ENCODE results near the gene GOT1.

Gene GOT1

GRCh38 chr10:99430451-99431189 is at the start of gene GOT1:
Gene GOT1 (minus strand): TSS chr10:99430624. CDS start chr10:99430565, 59 bp downstream.
- peak; percentile 96 to 97 for DNase-seq

DNA sequence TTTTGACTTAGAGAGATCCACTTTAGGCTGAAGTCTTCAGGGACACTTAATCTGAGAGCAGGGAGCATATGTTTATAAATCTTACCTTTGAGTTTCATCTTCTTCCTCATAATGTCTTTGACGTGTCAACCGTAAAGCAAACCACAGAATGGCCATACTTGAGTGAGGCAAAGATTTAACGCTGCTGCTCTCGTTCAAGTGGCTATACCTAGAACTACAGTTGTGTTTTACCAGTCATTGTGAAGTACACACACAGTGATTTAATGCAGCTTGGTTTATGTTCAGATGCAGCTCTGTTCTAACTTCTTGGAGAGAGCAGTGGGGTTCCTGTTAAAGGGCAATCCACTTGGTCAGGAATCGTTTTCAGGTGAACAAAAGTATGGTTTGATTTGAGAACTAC is 39.9 kb upstream of the GOT1 start:
- no peak for DNase-seq

DNA sequence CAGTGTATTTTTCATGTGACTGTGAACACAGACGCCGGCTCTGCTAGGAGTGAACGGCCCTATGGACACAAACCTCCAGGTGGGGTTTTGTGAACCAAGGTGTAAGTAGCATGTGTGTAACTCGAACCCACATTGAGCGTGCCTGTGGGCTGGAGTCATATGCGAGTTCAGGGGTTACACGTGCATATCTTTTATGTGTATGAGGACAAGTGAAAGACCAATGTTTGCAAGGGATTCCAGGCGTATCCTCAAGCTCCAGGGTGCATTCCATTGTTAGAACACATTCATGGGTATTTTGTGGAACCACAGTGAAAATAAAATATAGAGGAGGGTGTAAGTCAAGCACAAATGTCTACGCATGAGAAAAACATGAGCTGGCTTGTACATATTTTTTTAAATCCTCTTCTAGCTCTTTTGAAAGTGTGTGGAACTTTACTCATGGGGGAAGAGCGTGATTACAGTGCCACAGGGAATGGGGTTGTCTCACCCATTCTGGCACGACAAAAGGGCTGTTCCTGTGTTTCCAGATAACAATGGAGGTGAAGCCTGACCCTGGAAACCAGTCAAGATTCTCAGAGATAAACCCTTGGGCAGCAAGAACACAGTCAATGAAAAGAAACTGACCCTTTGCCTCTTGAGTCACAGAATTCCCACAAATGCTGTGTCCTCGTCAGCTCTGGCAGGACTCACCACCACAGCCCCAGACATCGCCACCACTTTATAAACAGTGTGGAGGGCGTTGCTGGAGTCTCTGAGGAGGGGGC is 37.0 kb upstream of the GOT1 start:
- no peak for DNase-seq

DNA sequence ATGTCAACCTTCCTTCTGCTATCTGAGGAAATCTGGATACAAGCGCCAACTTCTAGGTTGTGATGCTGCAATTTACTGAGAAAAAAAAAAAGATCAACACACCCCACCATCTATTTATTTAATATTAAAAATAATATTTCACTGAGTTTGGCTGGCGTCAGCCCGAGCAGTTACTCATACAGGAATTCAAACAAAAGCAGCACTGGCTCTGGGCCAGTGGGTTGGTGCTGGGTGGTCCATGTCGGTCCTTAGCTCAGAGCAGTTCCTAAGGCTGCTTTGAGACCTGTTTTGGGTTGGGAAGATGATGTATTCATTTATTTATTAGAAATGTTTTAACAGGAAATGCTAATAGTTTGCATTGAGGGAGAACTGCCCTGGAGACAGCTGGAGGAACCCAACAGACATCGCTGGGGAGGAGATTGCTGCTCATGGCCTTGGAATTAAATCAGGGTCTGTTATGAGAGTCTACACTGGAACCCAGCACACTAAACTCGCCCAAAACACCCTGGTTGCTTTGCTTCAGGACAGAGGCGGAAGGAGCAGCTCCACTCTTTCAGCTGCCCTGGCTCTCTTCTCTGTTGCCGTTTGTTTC is 36.3 kb upstream of the GOT1 start:
- no peak for DNase-seq

DNA sequence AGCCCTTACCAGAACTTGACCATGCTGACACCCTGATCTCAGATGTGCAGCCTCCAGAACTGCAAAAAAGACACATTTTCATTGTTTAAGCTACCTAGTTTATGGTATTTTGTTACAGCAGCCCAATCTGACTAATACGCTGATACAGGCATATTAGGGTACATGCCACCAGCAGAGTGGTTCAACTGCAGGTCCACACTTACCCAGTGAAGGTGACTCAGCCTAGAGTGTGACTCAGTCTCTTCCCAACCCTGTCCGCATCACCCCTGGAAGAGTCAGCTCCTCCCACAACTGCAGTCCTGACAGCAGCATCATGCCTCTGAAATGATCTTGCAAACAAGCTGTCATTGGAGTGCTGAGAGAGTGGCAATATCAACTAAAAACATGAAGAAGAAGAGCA is 30.8 kb upstream of the GOT1 start:
- no peak for DNase-seq

- DNase-seq, result no peak
Measured at GRCh38 chr10:99460070-99460469, 29.6 kb upstream of the GOT1 start.

DNA sequence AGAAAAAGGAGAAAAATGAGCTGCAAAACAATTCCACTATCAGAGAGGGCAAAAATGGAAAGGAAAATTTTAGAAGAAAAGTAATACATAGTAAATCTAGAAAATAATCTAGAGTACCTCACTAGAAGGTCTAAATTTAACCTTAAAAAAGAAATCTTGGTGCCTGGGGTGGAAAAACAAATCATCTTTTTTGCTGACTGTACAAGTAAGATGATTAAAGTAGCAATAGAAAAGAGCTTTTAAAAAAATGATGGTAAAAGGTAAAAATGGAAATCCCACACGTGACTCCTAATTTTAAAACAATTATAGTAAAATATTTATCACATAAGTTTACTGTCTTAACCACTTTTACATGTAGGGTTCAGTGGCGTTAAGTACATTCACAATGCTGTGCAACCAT is 28.8 kb upstream of the GOT1 start:
- no peak for DNase-seq

- no peak for DNase-seq
Measured at GRCh38 chr10:99457813-99458212, 27.4 kb upstream of the GOT1 start.

- DNase-seq, result peak; percentile 52
Measured at GRCh38 chr10:99456931-99457288, 26.5 kb upstream of the GOT1 start.

- DNase-seq, result no peak
Measured at GRCh38 chr10:99456207-99456930, 25.9 kb upstream of the GOT1 start.

- DNase-seq, result no peak
Measured at GRCh38 chr10:99451981-99452380, 21.6 kb upstream of the GOT1 start.

DNA sequence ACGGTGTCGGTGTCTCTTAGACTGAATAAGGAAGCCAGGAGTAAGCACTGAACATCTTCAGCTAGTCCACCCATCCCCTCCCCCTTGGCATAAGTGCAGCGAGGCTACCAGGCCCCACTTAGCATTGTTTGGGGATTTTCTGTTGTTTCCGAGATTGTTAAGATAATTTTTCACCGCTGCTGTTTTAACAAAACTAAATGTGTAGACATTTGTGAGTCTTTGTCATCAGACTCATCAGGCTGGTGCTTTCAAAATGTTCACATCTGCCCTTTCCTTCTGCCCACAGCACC is 21.0 kb upstream of the GOT1 start:
- no peak for DNase-seq

DNA sequence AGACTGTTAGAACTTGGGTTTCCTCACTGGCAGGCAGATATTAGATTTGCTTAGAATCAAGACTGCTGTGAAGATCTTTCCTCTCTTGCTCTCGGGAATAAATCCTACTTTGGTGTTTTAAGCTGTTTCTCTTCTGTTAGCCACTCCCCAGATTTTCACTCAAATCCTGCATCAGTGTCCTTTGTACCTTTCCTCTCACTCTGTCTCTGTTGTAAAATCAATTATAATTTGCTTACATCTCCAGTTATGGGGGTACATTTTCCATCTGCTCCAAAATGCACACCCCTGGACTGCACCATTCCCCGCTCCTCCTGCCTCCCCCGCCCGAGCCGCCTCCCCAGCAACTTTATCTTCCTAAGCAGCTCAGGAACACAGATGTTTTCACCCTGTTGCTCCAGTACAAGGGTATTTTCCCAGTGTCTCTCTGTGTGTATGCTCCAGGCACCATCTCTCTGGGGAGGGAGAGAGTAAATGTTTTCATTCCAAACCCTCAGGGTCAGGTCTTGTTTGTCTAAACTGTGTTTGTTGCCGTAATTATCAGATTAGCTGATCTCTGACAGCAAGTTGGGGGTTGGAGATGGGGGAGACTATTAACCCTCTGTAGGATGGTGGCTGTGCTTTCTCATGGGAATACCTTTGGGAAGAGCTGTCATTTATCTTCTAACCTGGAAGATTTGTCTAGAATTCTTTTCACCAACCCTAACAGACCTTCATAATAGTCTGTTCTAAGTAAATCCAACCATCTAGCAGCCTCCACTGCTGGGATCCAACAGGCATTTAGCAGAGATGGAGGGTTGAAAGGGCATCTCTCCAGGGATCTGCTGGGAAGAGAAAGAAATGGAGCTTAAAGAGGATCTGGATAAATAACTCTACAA is 20.4 kb upstream of the GOT1 start:
- no peak for DNase-seq

DNA sequence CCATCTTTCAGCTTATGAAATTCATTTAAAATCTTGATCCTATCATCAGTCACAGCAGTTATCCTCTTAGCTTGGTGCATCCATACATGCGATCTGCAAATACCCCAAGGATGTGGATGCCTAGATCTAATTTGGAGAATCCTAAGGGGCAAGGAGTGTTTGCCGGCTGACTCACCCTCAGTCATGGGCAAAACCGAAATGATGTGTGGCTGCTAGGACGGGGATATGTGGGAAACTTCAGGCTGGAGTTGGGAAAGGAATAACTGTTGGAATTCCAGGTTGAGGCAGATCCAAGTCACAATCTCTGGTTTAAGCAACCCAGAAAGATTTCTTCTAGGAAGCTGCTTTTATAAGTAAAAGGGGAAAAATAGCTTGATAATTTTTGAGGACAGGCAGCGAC is 19.7 kb upstream of the GOT1 start:
- DNase-seq, result no peak

GRCh38 chr10:99449023-99449422 is 18.6 kb upstream of the GOT1 start:
- DNase-seq, result no peak

- DNase-seq, result no peak
Measured at GRCh38 chr10:99444383-99445045, 14.1 kb upstream of the GOT1 start.

DNA sequence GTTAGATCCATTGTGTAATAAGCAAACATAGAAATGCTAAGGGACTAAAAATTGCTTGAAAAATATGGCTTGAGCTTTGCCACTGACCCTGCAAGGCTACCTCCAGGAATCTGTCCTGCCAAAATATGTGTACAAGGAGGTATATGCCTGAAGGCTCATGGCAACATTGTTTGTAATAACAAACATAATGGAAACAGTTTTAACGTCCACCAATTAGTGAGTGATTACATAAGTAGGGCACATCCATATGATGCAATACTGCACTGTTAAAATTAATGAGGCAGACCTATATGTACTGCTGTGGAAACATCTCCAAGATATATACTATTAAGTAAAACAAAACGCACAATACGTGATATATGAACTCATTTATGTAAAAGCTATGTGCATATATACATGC is 13.1 kb upstream of the GOT1 start:
- DNase-seq, result no peak

DNA sequence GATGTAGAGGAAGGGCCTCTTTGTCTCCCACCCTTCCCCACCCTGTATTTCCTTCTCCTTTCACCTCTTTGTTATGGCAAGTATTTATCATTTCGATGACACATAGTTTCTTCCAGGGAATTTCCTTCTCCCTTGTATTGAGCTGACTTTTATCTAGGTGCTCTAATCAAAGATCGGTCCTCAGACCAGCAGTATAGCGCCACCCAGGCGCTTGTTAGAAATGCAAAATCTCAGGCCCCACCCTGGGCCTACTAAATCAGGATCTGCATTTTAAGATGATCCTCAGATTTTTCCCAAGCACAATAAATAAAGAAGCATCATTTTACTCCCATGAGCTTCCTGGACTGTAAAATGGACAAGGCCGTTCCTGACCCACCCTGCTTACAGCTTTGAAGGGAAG is 12.0 kb upstream of the GOT1 start:
- DNase-seq, result no peak

DNA sequence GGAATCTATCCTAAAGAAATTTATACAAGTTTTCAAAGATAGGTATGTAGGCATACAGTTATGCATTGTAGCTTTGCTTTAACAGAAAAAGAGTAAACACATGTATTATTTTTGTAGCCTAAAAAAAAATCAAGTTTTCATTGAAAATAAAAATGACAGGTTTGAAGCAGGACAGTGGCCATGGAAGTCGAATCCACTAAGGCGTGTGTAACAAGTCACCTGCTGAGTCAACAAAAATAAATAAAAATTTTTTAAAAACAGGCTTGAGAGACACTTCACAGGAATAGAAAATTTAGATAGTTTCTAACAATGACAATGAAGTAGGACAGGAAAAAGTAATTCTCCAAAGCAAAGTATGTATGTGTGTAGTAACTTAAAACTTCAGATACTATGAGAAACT is 8.5 kb upstream of the GOT1 start:
- DNase-seq, result no peak

DNA sequence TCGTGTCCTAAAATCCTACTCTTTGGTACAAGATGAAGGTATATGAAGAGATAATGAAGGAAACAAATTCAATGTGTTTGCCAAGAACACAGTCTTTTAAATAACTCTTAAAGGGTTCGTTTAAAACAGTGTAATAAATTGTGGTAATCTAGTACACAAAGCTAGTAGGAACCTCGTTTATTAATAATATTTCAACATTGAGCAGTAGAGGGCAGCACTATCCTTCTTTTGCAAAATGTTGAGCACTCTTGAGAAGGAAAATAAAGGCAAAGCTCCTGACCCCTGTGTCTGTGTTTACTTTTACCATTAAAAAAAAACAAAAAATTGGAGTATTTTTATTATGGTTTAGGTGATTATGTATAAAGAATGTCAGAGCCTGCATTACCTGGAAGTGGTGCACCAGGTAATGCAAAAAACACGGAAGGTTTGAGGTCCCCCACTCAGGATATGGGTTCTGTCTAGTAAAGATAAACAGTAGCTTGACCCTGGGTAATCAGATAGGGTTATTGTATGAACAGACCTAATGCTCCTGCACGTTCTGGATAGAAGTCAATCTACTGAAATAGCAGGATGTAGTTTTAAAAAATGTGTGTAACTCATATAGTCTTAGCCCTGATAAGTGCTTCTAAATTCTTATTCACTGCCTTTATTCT is 5.7 kb upstream of the GOT1 start:
- DNase-seq, result peak in 1 of 2 experiments; percentile 60

GRCh38 chr10:99433378-99434020 is 3.1 kb upstream of the GOT1 start:
- no peak for DNase-seq

Data from NCI-H526 (cell line).